Liver (tissue), 3 donors: ENCODE results near the gene DLX2.

Experiments
- CTCF ChIP-seq: fragments of 150-350 bp; IDR thresholded peaks from 2 replicates; pipeline ENCODE4 v1.5.1; 2017; ENCODE audit warnings: improper control_type of control experiment, low read depth, low read length; ENCODE audit not compliant: missing input control
- FOXA1 ChIP-seq: IDR thresholded peaks from 2 replicates; pipeline ENCODE4 v1.6.1; 2016; ENCODE audit warnings: antibody characterized with exemption
- GABPA ChIP-seq, 2 donors: IDR thresholded peaks in 1 of 2; conservative IDR thresholded peaks in 1 of 2; 2 replicates each; pipeline ENCODE4 v1.6.1; 2016; ENCODE audit warnings: antibody characterized with exemption in 2 of 2, mild to moderate bottlenecking in 1 of 2, moderate library complexity in 1 of 2
- JUND ChIP-seq, 2 donors: IDR thresholded peaks; 2 replicates each; pipeline ENCODE4 v1.6.1; 2016; ENCODE audit warnings: antibody characterized with exemption in 2 of 2
- MAX ChIP-seq: IDR thresholded peaks from 2 replicates; pipeline ENCODE4 v1.6.1; 2016; ENCODE audit warnings: antibody characterized with exemption
- NR2F2 ChIP-seq: IDR thresholded peaks from 2 replicates; pipeline ENCODE4 v1.6.1; 2016; ENCODE audit warnings: antibody characterized with exemption
- RAD21 ChIP-seq, 2 donors: IDR thresholded peaks; 2 replicates each; pipeline ENCODE4 v1.6.1; 2016; ENCODE audit warnings: antibody characterized with exemption in 2 of 2, mild to moderate bottlenecking in 2 of 2
- REST ChIP-seq: IDR thresholded peaks from 2 replicates; pipeline ENCODE4 v1.6.1; 2016; ENCODE audit warnings: antibody characterized with exemption, mild to moderate bottlenecking
- RXRA ChIP-seq, 2 donors: IDR thresholded peaks; 2 replicates each; pipeline ENCODE4 v1.6.1; 2017 to 2018; ENCODE audit warnings: antibody characterized with exemption in 2 of 2, mild to moderate bottlenecking in 1 of 2
- SP1 ChIP-seq: IDR thresholded peaks from 2 replicates; pipeline ENCODE4 v1.6.1; 2018; ENCODE audit warnings: antibody characterized with exemption, mild to moderate bottlenecking
- TAF1 ChIP-seq: conservative IDR thresholded peaks from 2 replicates; pipeline ENCODE4 v1.6.1; 2016; ENCODE audit warnings: antibody characterized with exemption, mild to moderate bottlenecking
- YY1 ChIP-seq: IDR thresholded peaks from 2 replicates; pipeline ENCODE4 v1.6.1; 2016; ENCODE audit warnings: antibody characterized with exemption, mild to moderate bottlenecking
- ZBTB33 ChIP-seq: IDR thresholded peaks from 2 replicates; pipeline ENCODE4 v1.6.1; 2016; ENCODE audit warnings: antibody characterized with exemption
- TF ChIP-seq, protein P1 (sequence below): IDR thresholded peaks from 2 replicates; pipeline ENCODE4 v1.6.1; 2016; ENCODE audit warnings: antibody characterized with exemption
- donor health status: healthy.
- donor health status: healthy.

GRCh38 chr2:172088245-172089004 is 14.3 kb downstream of the DLX2 start:
- TF ChIP-seq JUND (IDR thresholded peaks at IDR 0.05) (no peak), CTCF (no peak), MAX (no peak), FOXA1 (no peak), RXRA (IDR thresholded peaks at IDR 0.05) (no peak), RAD21 (IDR thresholded peaks at IDR 0.05) (no peak), TAF1 (no peak), YY1 (no peak), REST (no peak), SP1 (no peak), NR2F2 (no peak), ZBTB33 (no peak), GABPA (IDR thresholded peaks at IDR 0.05 in 1 of 2, conservative IDR thresholded peaks at IDR 0.05 in 1 of 2) (no peak)
- TF ChIP-seq, protein P1, sequence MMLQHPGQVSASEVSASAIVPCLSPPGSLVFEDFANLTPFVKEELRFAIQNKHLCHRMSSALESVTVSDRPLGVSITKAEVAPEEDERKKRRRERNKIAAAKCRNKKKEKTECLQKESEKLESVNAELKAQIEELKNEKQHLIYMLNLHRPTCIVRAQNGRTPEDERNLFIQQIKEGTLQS = no peak
